Activated CD4-positive, alpha-beta T cell treated with anti-CD3 and anti-CD28 coated beads for 1 hour (primary cell): ENCODE results near the gene RTN4R.
"Not testable (repeated sequence)": the region's sequence is repeated elsewhere in the genome, so short reads cannot be mapped to it uniquely, and the experiment has no call there.

Experiments
- DNase-seq: peaks from one replicate; pipeline ENCODE4 v3.0.0-alpha.2; 2020

The RTN4R gene

GRCh38 chr22:20269673-20270072, 1.6 kb upstream of the RTN4R start:
- not testable (repeated sequence) for DNase-seq

GRCh38 chr22:20269201-20269600, 1.1 kb upstream of the RTN4R start:
- DNase-seq = not testable (repeated sequence)

- no peak for DNase-seq
These were observed 458 bp downstream of the RTN4R start for GRCh38 chr22:20267441-20268278.

- DNase-seq = not testable (repeated sequence)
These were observed 1.3 kb downstream of the RTN4R start for GRCh38 chr22:20266667-20267440.

GRCh38 chr22:20265772-20266666, 2.1 kb downstream of the RTN4R start:
- not testable (repeated sequence) for DNase-seq

- no peak for DNase-seq
These were observed 3.3 kb downstream of the RTN4R start for GRCh38 chr22:20264614-20265452.

- DNase-seq = not testable (repeated sequence)
These were observed 4.5 kb downstream of the RTN4R start for GRCh38 chr22:20263404-20264281.

- no peak for DNase-seq
These were observed 5.5 kb downstream of the RTN4R start for GRCh38 chr22:20262582-20263147.

- no peak for DNase-seq
These were observed 6.1 kb downstream of the RTN4R start for GRCh38 chr22:20261848-20262581.

GRCh38 chr22:20260071-20260765, 7.9 kb downstream of the RTN4R start:
- DNase-seq = no peak

GRCh38 chr22:20259327-20259688, 8.8 kb downstream of the RTN4R start:
- no peak for DNase-seq

- DNase-seq = no peak
These were observed 9.4 kb downstream of the RTN4R start for GRCh38 chr22:20258584-20259326.

GRCh38 chr22:20258021-20258299, 10.2 kb downstream of the RTN4R start:
- DNase-seq = no peak

GRCh38 chr22:20257212-20258020, 10.7 kb downstream of the RTN4R start:
- DNase-seq = no peak

GRCh38 chr22:20256551-20257211, 11.4 kb downstream of the RTN4R start:
- no peak for DNase-seq

- no peak for DNase-seq
These were observed 12.1 kb downstream of the RTN4R start for GRCh38 chr22:20256027-20256426.
